IPS-NIHi7 (cell line): ENCODE results near the gene DMRT1.
"Not testable (repeated sequence)": the region's sequence is repeated elsewhere in the genome, so short reads cannot be mapped to it uniquely, and the experiment has no call there.

Experiments
- DNase-seq: peaks from one replicate; pipeline ENCODE4 v3.0.0; 2012; ENCODE audit warnings: mixed read lengths; ENCODE audit errors: extremely low spot score

DMRT1 gene

GRCh38 chr9:995781-996180 lies 154.3 kb downstream of the DMRT1 start:
- no peak for DNase-seq

GRCh38 chr9:998299-999110 lies 157.0 kb downstream of the DMRT1 start:
- not testable (repeated sequence) for DNase-seq

GRCh38 chr9:1001838-1002237 lies 160.3 kb downstream of the DMRT1 start:
- no peak for DNase-seq

- no peak for DNase-seq
Observed at GRCh38 chr9:1002678-1003077, 161.2 kb downstream of the DMRT1 start.

- peak; percentile 64 for DNase-seq
Observed at GRCh38 chr9:1005043-1005667, 163.7 kb downstream of the DMRT1 start.

GRCh38 chr9:1007312-1007711 lies 165.8 kb downstream of the DMRT1 start:
- DNase-seq = no peak

GRCh38 chr9:1008216-1008615 lies 166.7 kb downstream of the DMRT1 start:
- no peak for DNase-seq

- peak; percentile 82 for DNase-seq
Observed at GRCh38 chr9:1009101-1009707, 167.7 kb downstream of the DMRT1 start.

GRCh38 chr9:1013021-1013420 lies 171.5 kb downstream of the DMRT1 start:
- no peak for DNase-seq

GRCh38 chr9:1014225-1014624 lies 172.7 kb downstream of the DMRT1 start:
- DNase-seq = no peak

GRCh38 chr9:1014640-1015039 lies 173.1 kb downstream of the DMRT1 start:
- no peak for DNase-seq

GRCh38 chr9:1018121-1018520 lies 176.6 kb downstream of the DMRT1 start:
- peak; percentile 74 for DNase-seq
